HEK293 (cell line): ENCODE data around the gene RSRC2.

Experiments used
- BCL11B ChIP-seq: fragments of 450-650 bp; formaldehyde crosslinking; IDR thresholded peaks from 2 replicates; pipeline ENCODE4 v1.5.1; 2016; ENCODE audit warnings: low read depth, missing biosample characterization, missing genetic modification characterization
- CTCF ChIP-seq: fragments of 450-650 bp; formaldehyde crosslinking; IDR thresholded peaks from 2 replicates; pipeline ENCODE4 v1.5.1; 2016; ENCODE audit warnings: missing biosample characterization, missing genetic modification characterization
- EGR2 ChIP-seq: fragments of 450-650 bp; formaldehyde crosslinking; IDR thresholded peaks from 2 replicates; pipeline ENCODE4 v1.5.1; 2016; ENCODE audit warnings: low read depth, missing biosample characterization, missing genetic modification characterization
- FEZF1 ChIP-seq: fragments of 450-650 bp; formaldehyde crosslinking; IDR thresholded peaks from 2 replicates; pipeline ENCODE4 v1.5.1; 2016; ENCODE audit warnings: missing biosample characterization, missing genetic modification characterization
- GLI4 ChIP-seq: fragments of 450-650 bp; formaldehyde crosslinking; IDR thresholded peaks from 2 replicates; pipeline ENCODE4 v1.5.1; 2016; ENCODE audit warnings: missing biosample characterization, missing genetic modification characterization
- HIC1 ChIP-seq: fragments of 450-650 bp; formaldehyde crosslinking; IDR thresholded peaks from 2 replicates; pipeline ENCODE4 v1.5.1; 2016; ENCODE audit warnings: missing biosample characterization, missing genetic modification characterization
- KLF1 ChIP-seq: fragments of 450-650 bp; formaldehyde crosslinking; IDR thresholded peaks from 2 replicates; pipeline ENCODE4 v1.5.1; 2016; ENCODE audit warnings: missing biosample characterization, missing genetic modification characterization
- KLF8 ChIP-seq: fragments of 450-650 bp; formaldehyde crosslinking; IDR thresholded peaks from 2 replicates; pipeline ENCODE4 v1.5.1; 2016; ENCODE audit warnings: missing biosample characterization, missing genetic modification characterization
- SP2 ChIP-seq: fragments of 450-650 bp; formaldehyde crosslinking; IDR thresholded peaks from 2 replicates; pipeline ENCODE4 v1.5.1; 2016; ENCODE audit warnings: missing biosample characterization, missing genetic modification characterization
- ZBTB1 ChIP-seq: fragments of 450-650 bp; formaldehyde crosslinking; IDR thresholded peaks from 2 replicates; pipeline ENCODE4 v1.5.1; 2016; ENCODE audit warnings: missing biosample characterization, missing genetic modification characterization
- ZBTB10 ChIP-seq: fragments of 450-650 bp; formaldehyde crosslinking; IDR thresholded peaks from 2 replicates; pipeline ENCODE4 v1.5.1; 2016; ENCODE audit warnings: missing biosample characterization, missing genetic modification characterization
- ZBTB17 ChIP-seq: fragments of 450-650 bp; formaldehyde crosslinking; IDR thresholded peaks from 2 replicates; pipeline ENCODE4 v1.5.1; 2016; ENCODE audit warnings: missing biosample characterization, missing genetic modification characterization
- ZBTB49 ChIP-seq: fragments of 450-650 bp; formaldehyde crosslinking; IDR thresholded peaks from 2 replicates; pipeline ENCODE4 v1.5.1; 2016; ENCODE audit warnings: missing biosample characterization, missing genetic modification characterization, low read depth
- ZEB2 ChIP-seq: fragments of 450-650 bp; formaldehyde crosslinking; IDR thresholded peaks from 2 replicates; pipeline ENCODE4 v1.5.1; 2016; ENCODE audit warnings: missing biosample characterization, missing genetic modification characterization
- ZIC2 ChIP-seq: fragments of 450-650 bp; formaldehyde crosslinking; IDR thresholded peaks from 2 replicates; pipeline ENCODE4 v1.5.1; 2016; ENCODE audit warnings: missing biosample characterization, missing genetic modification characterization
- ZNF155 ChIP-seq: fragments of 450-650 bp; formaldehyde crosslinking; IDR thresholded peaks from 2 replicates; pipeline ENCODE4 v1.5.1; 2016; ENCODE audit warnings: missing biosample characterization, missing genetic modification characterization
- ZNF174 ChIP-seq: fragments of 450-650 bp; formaldehyde crosslinking; IDR thresholded peaks from 2 replicates; pipeline ENCODE4 v1.5.0; 2017; ENCODE audit warnings: missing biosample characterization, mild to moderate bottlenecking, missing genetic modification characterization
- ZNF2 ChIP-seq: fragments of 450-650 bp; formaldehyde crosslinking; IDR thresholded peaks from 2 replicates; pipeline ENCODE4 v1.5.1; 2016; ENCODE audit warnings: missing biosample characterization, missing genetic modification characterization
- ZNF214 ChIP-seq: fragments of 450-650 bp; formaldehyde crosslinking; IDR thresholded peaks from 2 replicates; pipeline ENCODE4 v1.5.1; 2017; ENCODE audit warnings: missing biosample characterization, mild to moderate bottlenecking, missing genetic modification characterization, borderline replicate concordance
- ZNF223 ChIP-seq: fragments of 450-650 bp; formaldehyde crosslinking; IDR thresholded peaks from 2 replicates; pipeline ENCODE4 v1.5.1; 2016; ENCODE audit warnings: missing biosample characterization, missing genetic modification characterization
- ZNF274 ChIP-seq, 2 experiments: fragments of 200-500 bp in 1 of 2; fragments of 450-650 bp in 1 of 2; sonication (Bioruptor generic) in 1 of 2; formaldehyde crosslinking in 1 of 2; IDR thresholded peaks; 2 replicates each; pipeline versions ENCODE4 v1.5.1 to v1.6.1; 2014 to 2016; ENCODE audit warnings: borderline replicate concordance in 1 of 2, inconsistent platforms in 1 of 2, low read length in 1 of 2, missing biosample characterization in 1 of 2, missing genetic modification characterization in 1 of 2
- ZNF37A ChIP-seq: fragments of 450-650 bp; IDR thresholded peaks from 2 replicates; pipeline ENCODE4 v1.5.1; 2018; ENCODE audit warnings: missing biosample characterization, missing genetic modification characterization
- ZNF548 ChIP-seq: fragments of 450-650 bp; formaldehyde crosslinking; IDR thresholded peaks from 2 replicates; pipeline ENCODE4 v1.5.1; 2016; ENCODE audit warnings: missing biosample characterization, missing genetic modification characterization
- ZNF549 ChIP-seq: fragments of 450-650 bp; IDR thresholded peaks from 2 replicates; pipeline ENCODE4 v1.5.1; 2018; ENCODE audit warnings: missing biosample characterization, missing genetic modification characterization, mild to moderate bottlenecking, inconsistent platforms, moderate library complexity
- ZNF585B ChIP-seq: fragments of 450-650 bp; formaldehyde crosslinking; IDR thresholded peaks from 2 replicates; pipeline ENCODE4 v1.5.1; 2016; ENCODE audit warnings: missing biosample characterization, missing genetic modification characterization
- ZNF600 ChIP-seq: fragments of 450-650 bp; formaldehyde crosslinking; IDR thresholded peaks from 2 replicates; pipeline ENCODE4 v1.5.1; 2016; ENCODE audit warnings: missing biosample characterization, missing genetic modification characterization
- ZNF610 ChIP-seq: fragments of 450-650 bp; formaldehyde crosslinking; IDR thresholded peaks from 2 replicates; pipeline ENCODE4 v1.5.1; 2016; ENCODE audit warnings: missing biosample characterization, missing genetic modification characterization, borderline replicate concordance
- ZNF692 ChIP-seq: fragments of 450-650 bp; formaldehyde crosslinking; IDR thresholded peaks from 2 replicates; pipeline ENCODE4 v1.5.1; 2016; ENCODE audit warnings: missing biosample characterization, missing genetic modification characterization
- ZNF777 ChIP-seq: fragments of 450-650 bp; formaldehyde crosslinking; IDR thresholded peaks from 2 replicates; pipeline ENCODE4 v1.5.1; 2017; ENCODE audit warnings: missing biosample characterization, missing genetic modification characterization, borderline replicate concordance
- ZXDB ChIP-seq: fragments of 450-650 bp; formaldehyde crosslinking; IDR thresholded peaks from 2 replicates; pipeline ENCODE4 v1.5.1; 2016; ENCODE audit warnings: missing biosample characterization, missing genetic modification characterization

RSRC2 gene

GRCh38 chr12:122500685-122501488, 25.8 kb downstream of the RSRC2 start, which contains the start of gene ZCCHC8 (continued):
- TF ChIP-seq ZNF2 (tag by site-specific recombination) (0 out of 2 replicates have a peak, but pooled peaks have one; percentile 24), BCL11B (tag by site-specific recombination) (no peak), KLF8 (tag by site-specific recombination) (peak; percentile 43), ZNF174 (no peak), FEZF1 (tag by site-specific recombination) (no peak), GLI4 (tag by site-specific recombination) (no peak), ZBTB10 (tag by site-specific recombination) (no peak), SP2 (tag by site-specific recombination) (peak; percentile 62), ZNF600 (peak; percentile 62), CTCF (peak; percentile 59), KLF1 (tag by site-specific recombination) (peak; percentile 36; the same call in 1 of the 2 replicates), ZNF549 (no peak), ZNF777 (tag by site-specific recombination) (no peak; the same call in 1 of the 2 replicates), ZBTB1 (tag by site-specific recombination) (no peak), ZNF214 (no peak), ZNF610 (tag by site-specific recombination) (peak; percentile 34; the same call in 1 of the 2 replicates), ZXDB (tag by site-specific recombination) (peak; percentile 82), ZIC2 (no peak), ZNF548 (tag by site-specific recombination) (no peak), ZBTB49 (tag by site-specific recombination) (no peak), ZNF274 (IDR thresholded peaks at IDR 0.05; ENCODE audit: low read length) (no peak), ZNF274 (tag by site-specific recombination; IDR thresholded peaks at IDR 0.05; ENCODE audit: borderline replicate concordance) (no peak), ZNF155 (tag by site-specific recombination) (no peak), HIC1 (peak; percentile 79), ZNF223 (tag by site-specific recombination) (no peak), ZNF585B (no peak), EGR2 (tag by site-specific recombination) (0 out of 2 replicates have a peak, but pooled peaks have one; percentile 42), ZBTB17 (peak; percentile 98), ZNF37A (tag by site-specific recombination) (no peak), ZNF692 (no peak), ZEB2 (tag by site-specific recombination) (peak; percentile 89)
